Spleen (tissue), 7 donors: Measurements from ENCODE around the gene MARCHF4.

Experiments
- CTCF ChIP-seq, 11 experiments: fragments of 200-600 bp in 7 of 11; fragments of 450-650 bp in 4 of 11; sonication (generic) in 4 of 11; IDR thresholded peaks in 8 of 11; conservative IDR thresholded peaks in 3 of 11; 1 replicate in 7 of 11; 2 replicates in 4 of 11; pipeline versions ENCODE4 v1.4.0 to v1.8.0; 2016 to 2021; ENCODE audit warnings: antibody characterized with exemption in 11 of 11, inconsistent platforms in 4 of 11, mild to moderate bottlenecking in 1 of 11
- POLR2A ChIP-seq, 3 donors: fragments of 450-650 bp; IDR thresholded peaks; one replicate each; pipeline ENCODE4 v1.5.1; 2017; ENCODE audit warnings: antibody characterized with exemption in 3 of 3, mild to moderate bottlenecking in 1 of 3
- POLR2AphosphoS5 ChIP-seq, 3 donors: sonication (generic); formaldehyde crosslinking; IDR thresholded peaks; one replicate each; pipeline ENCODE4 v1.5.1; 2017; ENCODE audit warnings: antibody characterized with exemption in 3 of 3
- donor health status: DM: no; HTN: no; CAD: no; lungs with moderate emphysema.
- donor health status: DM: no; HTN: no; CAD: no.
- donor health status: DM: no; HTN: no; CAD: no.

GRCh38 chr2:216385478-216385877 is 13.2 kb upstream of the MARCHF4 start:
- TF ChIP-seq CTCF (IDR thresholded peaks at IDR 0.05 in 8 of 11, conservative IDR thresholded peaks at IDR 0.05 in 3 of 11) (no peak), POLR2AphosphoS5 (IDR thresholded peaks at IDR 0.05) (no peak), POLR2A (IDR thresholded peaks at IDR 0.05) (no peak)
